HG03520 (cell line): ENCODE measurements around the gene EEF2K.

ENCODE experiments used
- ATAC-seq: cut with Tn5 transposase; IDR thresholded peaks from one replicate; pipeline ENCODE4 v1.9.1; 2021; ENCODE audit warnings: mild to moderate bottlenecking, moderate library complexity; ENCODE audit not compliant: unreplicated experiment

EEF2K gene

GRCh38 chr16:22314661-22315626 lies 108.9 kb downstream of the EEF2K start:
- no peak for ATAC-seq

- no peak for ATAC-seq
Observed at GRCh38 chr16:22315979-22316378, 109.9 kb downstream of the EEF2K start.

GRCh38 chr16:22316411-22316811 lies 110.3 kb downstream of the EEF2K start:
- ATAC-seq: no peak

- ATAC-seq: no peak
Observed at GRCh38 chr16:22317001-22317530, 111.0 kb downstream of the EEF2K start.

- no peak for ATAC-seq
Observed at GRCh38 chr16:22317625-22318024, 111.5 kb downstream of the EEF2K start.

- no peak for ATAC-seq
Observed at GRCh38 chr16:22318690-22319358, 112.7 kb downstream of the EEF2K start.

- ATAC-seq: no peak
Observed at GRCh38 chr16:22320572-22321339, 114.7 kb downstream of the EEF2K start.

- no peak for ATAC-seq
Observed at GRCh38 chr16:22321340-22322001, 115.4 kb downstream of the EEF2K start.

- ATAC-seq: no peak
Observed at GRCh38 chr16:22322021-22322471, 116.0 kb downstream of the EEF2K start.

GRCh38 chr16:22322741-22323140 lies 116.7 kb downstream of the EEF2K start:
- ATAC-seq: no peak

- no peak for ATAC-seq
Observed at GRCh38 chr16:22323173-22323958, 117.3 kb downstream of the EEF2K start.

- no peak for ATAC-seq
Observed at GRCh38 chr16:22323959-22324786, 118.1 kb downstream of the EEF2K start.

- ATAC-seq: no peak
Observed at GRCh38 chr16:22324787-22325597, 118.9 kb downstream of the EEF2K start.

GRCh38 chr16:22325598-22326368 lies 119.7 kb downstream of the EEF2K start:
- no peak for ATAC-seq

- no peak for ATAC-seq
Observed at GRCh38 chr16:22326369-22326652, 120.2 kb downstream of the EEF2K start.

GRCh38 chr16:22326771-22327445 lies 120.8 kb downstream of the EEF2K start:
- no peak for ATAC-seq

GRCh38 chr16:22327446-22327775 lies 121.3 kb downstream of the EEF2K start:
- ATAC-seq: no peak
